Measurements from ENCODE around the gene AMPH. TPM values are rescaled to one million over a fixed set of nuclear protein-coding genes. Genes with fewer than 3 reads are reported as not detected.

The AMPH gene
- total RNA-seq, 4 donors from 2014 or later = 0.18 to 12.4 (median 2.5) TPM

DNA sequence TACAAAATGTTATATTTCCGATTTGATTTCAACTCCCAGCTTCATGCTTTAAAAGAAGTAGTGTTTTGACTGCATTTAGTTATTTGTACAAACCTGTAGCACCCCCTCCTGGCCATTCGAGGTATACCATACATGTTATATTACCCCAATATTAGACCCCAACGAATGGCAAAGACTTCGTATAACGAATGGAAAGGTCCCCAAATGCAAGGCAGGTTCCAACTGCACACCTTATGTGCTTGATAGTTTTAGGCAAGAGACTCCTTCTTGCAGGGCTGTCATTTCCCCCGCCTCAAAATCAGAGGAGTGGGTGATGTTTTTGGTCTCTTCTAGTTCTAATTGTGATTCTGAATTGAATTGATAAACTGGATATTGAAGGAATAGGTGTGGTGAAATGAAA, 256.7 kb downstream of the AMPH start:
- TF ChIP-seq, protein P1, sequence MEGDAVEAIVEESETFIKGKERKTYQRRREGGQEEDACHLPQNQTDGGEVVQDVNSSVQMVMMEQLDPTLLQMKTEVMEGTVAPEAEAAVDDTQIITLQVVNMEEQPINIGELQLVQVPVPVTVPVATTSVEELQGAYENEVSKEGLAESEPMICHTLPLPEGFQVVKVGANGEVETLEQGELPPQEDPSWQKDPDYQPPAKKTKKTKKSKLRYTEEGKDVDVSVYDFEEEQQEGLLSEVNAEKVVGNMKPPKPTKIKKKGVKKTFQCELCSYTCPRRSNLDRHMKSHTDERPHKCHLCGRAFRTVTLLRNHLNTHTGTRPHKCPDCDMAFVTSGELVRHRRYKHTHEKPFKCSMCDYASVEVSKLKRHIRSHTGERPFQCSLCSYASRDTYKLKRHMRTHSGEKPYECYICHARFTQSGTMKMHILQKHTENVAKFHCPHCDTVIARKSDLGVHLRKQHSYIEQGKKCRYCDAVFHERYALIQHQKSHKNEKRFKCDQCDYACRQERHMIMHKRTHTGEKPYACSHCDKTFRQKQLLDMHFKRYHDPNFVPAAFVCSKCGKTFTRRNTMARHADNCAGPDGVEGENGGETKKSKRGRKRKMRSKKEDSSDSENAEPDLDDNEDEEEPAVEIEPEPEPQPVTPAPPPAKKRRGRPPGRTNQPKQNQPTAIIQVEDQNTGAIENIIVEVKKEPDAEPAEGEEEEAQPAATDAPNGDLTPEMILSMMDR (IDR thresholded peaks at IDR 0.05) = peak; percentile 41 to 60 (median 50)
- no peak for TF ChIP-seq POLR2A (IDR thresholded peaks at IDR 0.05)
- Histone ChIP-seq H3K36me3 (no peaks in the 10 kb centered on the region), H3K9me3 (no peaks in the 10 kb centered on the region), H3K27me3 (no peaks in the 10 kb centered on the region), H3K27ac (no peak overlapping the region), H3K4me1 (peaks cover 0 to 3% (median 0%) of the 10 kb centered on the region in 4 donors), H3K4me3 (no peak overlapping the region)
- DNase-seq = peak in 2 of 3 donors; percentile 74 to 76

DNA sequence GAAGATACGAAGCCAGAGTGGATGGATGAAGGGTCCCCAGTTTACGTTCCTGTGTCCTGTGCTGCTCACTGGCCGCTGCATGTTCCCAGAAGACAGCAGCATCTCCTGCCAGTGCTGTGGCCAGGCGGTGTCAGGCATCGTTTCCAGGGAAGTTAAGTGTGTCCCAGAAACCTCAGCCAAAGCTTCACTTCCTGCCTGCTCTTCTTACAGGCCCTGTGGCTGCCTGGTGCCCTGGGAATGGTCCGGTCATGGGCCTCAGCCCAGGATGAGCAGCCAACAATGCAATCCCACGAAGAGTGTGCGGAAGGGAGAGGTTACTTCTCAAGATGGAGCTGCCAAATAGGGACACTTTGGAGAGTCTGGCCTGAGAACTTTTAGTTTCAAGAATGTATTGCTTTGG, 258.0 kb downstream of the AMPH start:
- DNase-seq = no peak
- no peak for TF ChIP-seq POLR2A (IDR thresholded peaks at IDR 0.05)
- Histone ChIP-seq H3K27ac (no peak overlapping the region), H3K27me3 (no peaks in the 10 kb centered on the region), H3K36me3 (no peaks in the 10 kb centered on the region), H3K4me3 (no peak overlapping the region), H3K9me3 (no peaks in the 10 kb centered on the region), H3K4me1 (peaks cover 0 to 3% (median under 1%) of the 10 kb centered on the region in 4 donors)

DNA sequence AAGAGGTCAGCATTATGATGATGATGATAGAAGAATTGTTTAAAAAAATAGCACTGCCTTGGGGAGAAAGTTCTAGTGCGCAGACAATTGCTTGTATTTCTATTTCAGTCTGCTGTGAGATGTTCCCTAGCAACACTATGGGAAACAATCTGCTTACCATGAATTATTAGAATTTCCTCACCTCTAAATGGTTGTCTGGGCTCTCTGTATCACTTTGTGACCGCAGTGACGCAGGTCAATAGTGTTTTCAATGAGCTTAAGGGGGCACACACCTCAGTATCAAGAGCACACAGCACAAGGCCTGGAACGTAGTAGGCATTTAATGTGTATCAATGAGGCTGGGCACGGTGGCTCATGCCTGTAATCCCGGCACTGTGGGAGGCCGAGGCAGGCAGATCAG, 258.9 kb downstream of the AMPH start:
- no peak overlapping the region for H3K4me3 ChIP-seq
- no peak overlapping the region for H3K27ac ChIP-seq
- no peak for TF ChIP-seq POLR2A (IDR thresholded peaks at IDR 0.05)
- TF ChIP-seq, protein P1 (IDR thresholded peaks at IDR 0.05) = no peak
- H3K9me3 ChIP-seq = no peaks in the 10 kb centered on the region
- peaks cover 0 to 9% (median 2%) of the 10 kb centered on the region in 4 donors for H3K4me1 ChIP-seq
- DNase-seq = no peak
- H3K36me3 ChIP-seq = no peaks in the 10 kb centered on the region
- no peaks in the 10 kb centered on the region for H3K27me3 ChIP-seq

DNA sequence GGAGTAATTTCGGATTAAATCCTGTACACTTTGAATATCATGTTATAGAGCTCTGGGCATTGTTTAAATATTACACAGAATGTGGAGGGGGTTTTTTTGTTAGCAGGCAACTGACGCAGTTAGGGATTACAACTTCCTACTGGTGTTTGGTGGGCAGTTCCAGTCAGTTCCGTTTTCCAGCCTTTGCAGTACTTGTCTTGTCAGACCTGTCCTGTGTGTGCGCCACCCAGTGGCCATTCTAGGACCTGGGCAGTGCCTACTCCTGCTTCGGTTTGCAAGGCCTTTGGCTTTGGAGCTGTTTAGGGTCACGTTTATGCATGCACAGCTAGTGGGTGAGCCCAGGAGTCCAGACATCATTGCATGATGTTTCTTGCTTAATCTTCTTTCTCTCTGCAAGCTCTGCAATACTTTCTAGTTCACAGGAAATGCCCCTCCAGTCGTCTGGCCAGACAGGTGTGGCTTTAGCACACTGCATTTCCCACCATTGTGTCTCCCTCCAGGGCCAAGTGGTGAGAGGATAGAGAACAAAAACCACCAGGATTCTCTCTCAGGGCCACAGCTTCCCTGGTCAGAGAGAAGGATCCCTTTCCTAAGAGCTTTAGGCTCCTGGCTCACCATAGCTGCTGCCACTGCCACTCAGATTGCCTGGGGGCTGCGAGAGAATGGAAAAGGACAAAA, 261.2 kb downstream of the AMPH start:
- no peak for TF ChIP-seq POLR2A (IDR thresholded peaks at IDR 0.05)
- TF ChIP-seq, protein P1 (IDR thresholded peaks at IDR 0.05) = peak; percentile 47 to 85 (median 64)
- H3K27ac ChIP-seq = no peak overlapping the region
- no peak overlapping the region for H3K4me3 ChIP-seq

DNA sequence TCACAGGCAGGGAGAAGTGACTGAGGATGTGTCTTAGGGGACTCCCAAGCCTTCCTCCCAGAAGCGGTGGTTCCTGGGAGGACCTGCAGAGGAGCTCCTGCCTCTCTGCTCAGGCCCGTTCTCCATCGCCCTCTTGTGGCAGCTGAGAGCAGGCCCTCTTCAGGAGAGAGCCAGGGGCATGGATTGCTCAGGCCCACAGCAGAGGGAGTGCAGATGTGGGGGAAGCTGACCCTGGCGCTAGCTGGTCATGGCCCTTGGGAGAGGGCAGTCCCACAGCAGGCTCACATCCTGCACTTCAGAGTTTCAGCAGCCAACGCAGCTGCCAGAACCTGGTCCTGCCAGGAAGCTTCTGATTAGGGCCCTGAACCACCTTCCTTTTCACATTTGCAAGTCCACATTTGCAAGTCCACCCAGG, 263.0 kb downstream of the AMPH start:
- Histone ChIP-seq H3K27me3 (no peaks in the 10 kb centered on the region), H3K36me3 (no peaks in the 10 kb centered on the region), H3K4me3 (no peak overlapping the region), H3K4me1 (peaks cover 0 to 10% (median 2%) of the 10 kb centered on the region in 4 donors), H3K27ac (peak overlapping the region in 2 of 4 donors; percentile 3 to 57), H3K9me3 (no peaks in the 10 kb centered on the region)
- DNase-seq = peak; percentile 67 to 83 (median 78)
- TF ChIP-seq, protein P1 (IDR thresholded peaks at IDR 0.05) = peak; percentile 25 to 73 (median 60)
- TF ChIP-seq POLR2A (IDR thresholded peaks at IDR 0.05) = no peak

More for the DNA sequence above, 261.2 kb downstream of the AMPH start:
- Histone ChIP-seq H3K9me3 (no peaks in the 10 kb centered on the region), H3K27me3 (no peaks in the 10 kb centered on the region), H3K36me3 (no peaks in the 10 kb centered on the region), H3K4me1 (peaks cover 0 to 10% (median 2%) of the 10 kb centered on the region in 4 donors)
- peak; percentile 84 to 95 (median 93) for DNase-seq

DNA sequence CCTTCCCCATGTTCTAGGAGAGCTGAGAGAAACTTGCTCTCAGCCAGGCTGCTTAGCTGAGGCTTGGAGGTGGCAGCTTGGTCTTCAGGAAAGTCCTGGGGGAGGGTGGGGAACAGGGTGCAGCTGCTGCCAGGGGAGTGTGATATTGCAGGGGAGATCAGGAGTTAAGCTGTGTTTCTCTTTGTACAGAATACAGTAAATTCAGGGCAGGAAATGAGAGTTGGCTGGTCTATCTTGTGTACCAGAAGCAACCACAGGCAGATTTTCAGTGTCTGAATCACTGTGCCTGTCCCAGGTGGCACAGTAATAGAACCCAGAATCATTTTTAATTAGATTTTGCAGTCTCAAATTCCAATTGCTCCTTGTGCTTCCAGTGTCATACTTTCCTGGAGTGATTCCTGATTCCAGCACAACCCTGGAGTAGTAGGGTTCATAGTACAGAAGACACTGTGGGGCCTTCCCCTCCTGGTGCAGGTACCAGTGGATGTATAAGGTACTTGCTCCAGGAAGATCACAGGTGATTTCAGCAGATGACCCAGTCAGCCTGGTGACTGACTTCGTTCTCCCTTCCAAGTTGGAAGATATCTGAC, 263.8 kb downstream of the AMPH start:
- H3K36me3 ChIP-seq = no peaks in the 10 kb centered on the region
- peak overlapping the region in 2 of 4 donors; percentile 3 to 57 for H3K27ac ChIP-seq
- DNase-seq = no peak
- H3K27me3 ChIP-seq = no peaks in the 10 kb centered on the region
- H3K9me3 ChIP-seq = no peaks in the 10 kb centered on the region
- TF ChIP-seq POLR2A (IDR thresholded peaks at IDR 0.05) = no peak
- TF ChIP-seq, protein P1 (IDR thresholded peaks at IDR 0.05) = no peak
- H3K4me1 ChIP-seq = peaks cover 0 to 10% (median 2%) of the 10 kb centered on the region in 4 donors
- no peak overlapping the region for H3K4me3 ChIP-seq
